GM21825 (cell line): ENCODE results near the gene ANKRD55.
"Not testable (repeated sequence)": the region's sequence is repeated elsewhere in the genome, so short reads cannot be mapped to it uniquely, and the experiment has no call there.

Experiments
- ATAC-seq: cut with Tn5 transposase; IDR thresholded peaks from one replicate; pipeline ENCODE4 v1.9.1; 2021; ENCODE audit warnings: mild to moderate bottlenecking, moderate library complexity; ENCODE audit not compliant: unreplicated experiment

ANKRD55 gene

DNA sequence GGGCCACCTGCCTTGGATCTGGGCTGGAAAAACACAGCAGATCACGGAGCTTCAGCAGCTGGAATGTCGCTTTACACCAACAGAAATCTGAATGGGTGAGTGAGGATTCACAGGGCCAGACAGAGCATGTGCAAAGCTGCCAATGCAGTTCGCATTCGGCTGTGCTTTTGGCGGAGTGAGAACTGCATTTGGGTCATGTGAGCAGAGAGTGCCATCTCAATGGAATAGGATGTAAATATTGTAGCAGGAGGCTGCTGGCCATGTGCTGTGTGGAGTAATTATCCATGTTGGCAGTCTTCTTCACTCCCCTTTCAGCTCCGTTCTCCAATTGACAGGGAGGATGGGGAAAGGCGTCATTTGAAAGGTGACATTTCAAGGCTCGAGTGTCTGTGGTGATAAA lies at the start of gene ANKRD55:
Gene ANKRD55, minus strand, starts transcription at position 101 of the 400 bp plus-strand sequence. CDS start 417 bp downstream, outside the sequence.
- no peak for ATAC-seq

DNA sequence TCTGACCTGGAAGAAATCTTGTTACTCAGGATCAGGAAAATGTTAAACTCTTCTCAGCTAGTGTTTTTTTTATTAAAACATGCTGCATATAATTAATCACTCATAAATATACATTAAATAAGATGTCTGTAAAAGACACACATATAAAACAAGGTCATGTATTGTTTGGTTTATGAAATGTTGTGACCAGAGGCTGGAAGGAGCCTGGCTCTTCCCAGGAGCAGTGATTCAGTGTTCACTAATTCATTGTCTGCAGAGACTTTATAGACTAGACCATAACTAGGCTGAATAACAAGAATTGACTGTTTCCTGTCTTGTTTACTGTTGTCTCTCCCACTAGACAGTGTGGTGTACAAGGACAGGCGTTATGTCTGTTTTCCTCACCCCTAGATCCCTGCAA lies 49.1 kb upstream of the ANKRD55 start:
- ATAC-seq = no peak

DNA sequence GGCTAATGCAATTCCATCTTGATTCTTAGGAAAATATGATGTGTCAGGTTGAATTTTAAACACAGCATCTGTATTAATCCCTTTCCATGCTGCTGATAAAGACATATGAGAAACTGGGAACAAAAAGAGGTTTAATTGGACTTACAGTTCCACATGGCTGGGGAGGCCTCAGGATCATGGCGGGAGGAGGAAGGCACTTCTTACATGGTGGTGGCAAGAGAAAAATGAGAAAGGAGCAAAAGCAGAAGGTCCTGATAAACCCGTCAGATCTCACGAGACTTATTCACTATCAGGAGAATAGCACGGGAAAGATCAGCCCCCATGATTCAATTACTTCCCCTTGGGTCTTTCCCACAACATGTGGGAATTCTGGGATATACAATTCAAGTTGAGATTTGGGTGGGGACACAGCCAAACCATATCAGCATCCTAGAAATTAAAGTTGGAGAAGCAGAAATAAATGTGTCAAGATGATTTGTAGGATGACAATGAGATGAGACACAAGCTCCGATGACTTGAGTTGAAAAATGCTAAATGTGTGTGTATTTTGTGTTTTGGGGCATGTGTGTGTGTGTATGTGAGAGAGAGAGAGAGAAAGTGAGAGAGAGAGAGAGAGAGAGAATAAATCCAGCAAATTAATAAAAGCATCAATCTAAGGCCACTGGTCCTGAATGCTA lies 48.5 kb upstream of the ANKRD55 start:
- no peak for ATAC-seq

DNA sequence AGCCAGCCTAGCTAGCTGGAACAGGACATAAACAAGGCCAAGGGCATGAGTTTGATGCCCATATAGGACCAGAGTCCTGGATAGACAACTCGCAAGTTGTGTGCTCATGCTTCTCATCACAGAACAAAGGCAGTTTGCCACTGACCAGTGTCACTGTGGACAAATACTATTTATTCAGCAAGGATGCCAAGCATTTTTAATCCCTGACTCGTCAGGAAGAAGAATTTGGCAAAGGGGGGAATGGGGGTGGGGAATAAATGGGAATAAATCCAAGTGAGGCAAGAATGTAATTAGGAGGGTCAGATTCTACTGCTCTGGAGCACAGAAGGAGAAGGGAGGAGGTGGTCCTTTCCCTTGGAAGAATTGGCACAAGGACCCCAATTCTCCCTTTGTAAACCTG lies 46.8 kb upstream of the ANKRD55 start:
- no peak for ATAC-seq

DNA sequence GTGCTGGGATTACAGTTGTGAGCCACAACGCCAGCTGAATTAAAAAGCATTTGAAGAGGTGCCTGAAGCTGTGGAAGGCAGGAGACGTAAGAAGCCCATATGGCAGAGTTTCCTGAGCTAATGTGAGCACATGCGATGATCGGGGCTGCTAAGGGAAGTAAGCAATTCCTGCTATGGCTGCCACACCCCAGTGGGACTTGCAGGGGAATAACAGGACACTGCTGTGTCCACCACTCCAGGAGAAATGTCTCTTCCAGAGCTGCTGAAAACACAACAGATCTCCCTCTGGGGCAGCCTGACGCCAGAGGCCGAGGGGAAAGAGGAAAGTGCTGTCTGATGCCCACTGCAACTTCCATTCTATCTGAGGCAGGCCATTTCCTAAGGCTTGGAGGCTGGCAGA lies 46.2 kb upstream of the ANKRD55 start:
- no peak for ATAC-seq

DNA sequence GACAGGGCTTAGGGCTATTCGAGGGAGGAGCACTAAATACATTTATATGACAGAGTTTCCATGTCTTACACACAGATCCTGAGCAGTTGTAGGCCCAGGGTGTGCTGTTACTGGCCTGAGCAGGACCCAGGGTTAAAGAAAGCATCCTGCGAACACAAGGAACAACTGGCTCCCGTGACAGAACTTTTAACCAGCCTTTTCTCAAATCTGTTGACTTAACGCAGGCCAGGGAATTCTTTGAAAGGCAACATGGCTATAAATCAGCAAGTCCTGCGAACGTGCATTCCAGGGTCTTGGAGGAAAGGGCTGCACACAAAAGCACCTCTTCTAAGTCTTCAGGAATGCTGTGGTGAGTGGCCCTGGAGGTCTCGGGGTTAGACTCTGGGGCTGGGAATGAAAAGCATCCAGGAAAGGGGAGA lies 45.2 kb upstream of the ANKRD55 start:
- no peak for ATAC-seq

DNA sequence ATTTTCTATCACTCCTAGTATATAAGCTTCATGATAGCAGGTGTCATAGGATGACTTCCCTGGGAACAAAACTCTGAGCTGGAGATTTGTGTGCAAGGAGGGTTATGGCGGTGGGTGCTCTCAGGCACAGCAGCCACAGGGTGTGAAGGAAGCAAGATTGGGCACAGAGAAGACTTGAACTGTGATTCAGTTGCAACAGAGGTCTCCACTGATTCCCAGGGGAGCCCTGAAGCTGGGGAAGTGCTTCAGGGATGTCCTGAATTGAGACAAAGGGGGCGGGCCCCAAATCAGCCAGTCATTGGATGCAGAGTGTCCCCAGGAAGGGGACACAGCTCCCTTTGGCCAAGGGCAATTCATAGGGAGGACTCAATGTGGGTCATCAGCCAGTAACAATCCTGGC lies 44.4 kb upstream of the ANKRD55 start:
- no peak for ATAC-seq

DNA sequence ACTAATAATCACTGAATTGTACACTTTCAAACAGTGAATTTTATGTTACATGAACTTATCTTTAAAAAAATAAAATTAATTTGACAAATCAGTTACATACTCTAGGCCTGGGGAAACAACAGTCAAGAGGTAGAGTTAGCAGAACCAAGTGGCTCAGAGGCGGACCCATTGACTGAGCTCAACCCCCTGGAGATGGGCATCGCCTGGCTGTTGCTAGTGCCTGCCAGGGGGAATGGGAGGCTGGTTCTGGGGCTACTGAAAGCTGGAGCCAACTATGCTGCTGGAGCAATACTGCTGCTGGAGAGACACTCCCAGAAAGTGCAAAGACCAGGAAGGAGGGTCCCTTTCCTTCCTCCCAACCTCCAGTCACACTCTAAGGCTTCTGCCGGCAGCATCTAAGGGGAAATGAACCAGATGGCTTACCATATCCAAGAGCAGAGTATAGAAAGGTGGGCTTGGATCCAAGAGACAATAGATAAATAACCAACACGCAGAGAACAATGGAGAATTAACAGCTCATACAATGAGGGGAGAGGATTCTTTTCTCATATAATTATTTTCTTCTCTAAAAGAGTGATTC lies 40.3 kb upstream of the ANKRD55 start:
- ATAC-seq = no peak

DNA sequence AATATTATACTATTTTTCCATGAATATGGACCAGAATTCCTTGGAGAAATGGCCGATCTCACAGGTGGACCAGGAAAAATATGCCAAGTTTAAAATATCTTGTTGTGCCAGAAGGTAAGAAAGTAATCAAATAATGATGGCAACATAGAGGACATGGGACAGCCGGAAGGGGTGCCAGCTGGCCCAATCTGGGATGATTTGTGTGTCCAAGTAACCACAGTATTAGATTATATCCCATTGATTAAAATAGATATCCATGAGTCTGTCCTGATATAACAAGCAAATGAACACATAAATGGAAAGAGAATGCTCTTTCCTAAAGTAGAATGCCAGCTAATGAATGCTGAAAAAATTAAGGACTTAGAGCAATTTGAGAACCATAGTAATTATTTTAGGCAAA lies 39.6 kb upstream of the ANKRD55 start:
- no peak for ATAC-seq

DNA sequence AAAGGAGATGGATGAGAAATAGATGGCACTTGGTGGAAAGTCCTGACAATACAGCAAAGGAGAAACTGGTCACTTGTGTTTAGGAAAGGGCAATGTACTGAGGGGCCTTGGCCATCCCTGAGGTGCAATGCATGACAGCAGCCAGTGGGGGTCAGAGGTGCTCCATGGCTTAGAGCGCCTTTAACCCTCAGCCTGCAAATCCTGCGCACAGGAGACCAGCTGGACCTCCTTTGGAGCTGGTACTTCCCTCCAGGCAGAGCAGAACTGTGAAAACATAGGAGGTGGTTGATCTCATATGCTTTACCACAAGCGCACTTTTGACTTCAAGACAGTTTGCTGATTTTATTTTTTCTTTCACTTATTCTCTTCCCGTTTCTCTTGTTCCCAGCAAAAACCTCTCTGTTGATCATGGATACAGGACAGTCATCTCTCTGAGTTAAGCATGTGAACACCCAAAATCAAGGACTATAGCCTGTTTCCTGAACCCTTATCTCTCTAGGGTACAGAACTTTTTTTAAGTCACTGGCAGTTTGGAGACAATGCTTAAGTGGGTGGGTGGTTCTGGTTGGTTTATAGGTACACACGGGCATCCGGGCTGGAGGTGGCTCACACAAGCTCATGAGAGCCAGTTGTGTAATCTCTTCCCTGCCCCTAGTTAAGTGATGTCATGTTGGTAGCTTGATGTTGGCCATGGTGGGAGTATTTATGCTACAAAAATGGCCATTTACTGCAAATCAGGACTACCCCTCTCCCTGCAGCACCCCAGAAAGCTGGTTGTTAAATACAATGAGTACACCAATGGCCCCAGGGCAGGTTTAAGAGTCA lies 37.6 kb upstream of the ANKRD55 start:
- peak; percentile 90 for ATAC-seq

DNA sequence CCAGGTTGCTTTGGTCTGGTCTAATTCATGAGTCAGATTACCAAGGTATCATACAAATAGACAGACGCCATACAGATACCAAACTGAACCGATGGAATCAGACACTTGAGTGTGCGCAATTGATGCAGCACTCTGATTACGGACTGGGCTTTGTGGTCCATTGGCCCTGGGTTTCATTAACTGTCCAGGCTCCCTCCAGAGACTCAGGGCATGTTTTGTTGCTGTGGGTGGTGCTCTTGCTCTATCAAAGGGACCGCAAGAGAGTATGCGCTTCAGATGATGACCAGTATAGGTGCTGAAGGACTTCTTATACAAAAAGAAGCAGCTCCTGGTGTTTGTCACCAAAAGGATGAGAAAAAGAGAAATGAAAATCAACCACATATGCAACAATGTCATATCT lies 36.9 kb upstream of the ANKRD55 start:
- ATAC-seq = no peak

DNA sequence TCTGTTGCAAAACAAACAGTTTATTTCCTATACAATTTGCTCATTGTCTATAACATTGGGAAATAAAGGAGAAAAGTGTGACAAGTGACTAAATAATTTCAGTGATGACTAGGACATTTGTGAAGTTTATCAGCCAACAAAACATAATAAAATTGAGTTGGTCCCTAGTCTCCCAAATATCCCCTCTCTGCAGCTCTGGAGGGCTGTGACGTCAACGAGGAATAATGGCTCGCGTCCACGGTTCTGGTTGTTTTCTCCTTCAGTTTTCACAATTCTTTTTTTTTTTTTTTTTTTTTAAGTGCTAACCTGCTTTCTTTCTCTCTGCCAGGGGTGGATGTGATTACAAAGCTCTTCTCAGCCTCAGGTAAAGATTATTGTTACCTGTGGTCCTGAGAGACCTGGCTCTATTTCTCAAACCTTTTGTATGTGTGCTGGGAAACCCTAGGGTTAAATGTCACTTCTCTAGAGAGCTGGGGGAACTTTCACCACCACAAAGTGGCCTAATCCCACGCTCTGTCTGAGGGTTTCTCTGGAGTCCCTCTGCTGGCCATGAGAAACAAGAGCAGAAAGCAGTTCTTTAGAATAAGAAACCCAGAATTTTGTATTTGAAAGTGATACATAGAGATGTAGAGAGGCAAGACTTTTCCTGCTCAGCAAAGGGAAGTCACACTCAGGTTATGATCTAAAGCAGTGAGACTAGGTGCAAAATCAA lies 36.2 kb upstream of the ANKRD55 start:
- no peak for ATAC-seq

DNA sequence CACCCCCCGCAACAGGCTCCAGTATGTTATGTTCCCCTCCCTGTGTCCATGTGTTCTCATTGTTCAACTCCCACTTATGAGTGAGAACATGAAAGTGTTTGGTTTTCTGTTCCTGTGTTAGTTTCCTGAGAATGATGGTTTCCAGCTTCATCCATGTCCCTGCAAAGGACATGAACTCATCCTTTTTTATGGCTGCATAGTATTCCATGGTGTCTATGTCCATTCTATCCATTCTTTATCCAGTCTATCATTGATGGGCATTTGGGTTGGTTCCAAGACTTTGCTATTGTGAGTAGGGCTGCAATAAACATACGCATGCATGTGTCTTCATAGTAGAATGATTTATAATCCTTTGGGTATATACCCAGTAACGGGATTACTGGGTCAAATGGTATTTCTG lies 35.6 kb upstream of the ANKRD55 start:
- not testable (repeated sequence) for ATAC-seq

DNA sequence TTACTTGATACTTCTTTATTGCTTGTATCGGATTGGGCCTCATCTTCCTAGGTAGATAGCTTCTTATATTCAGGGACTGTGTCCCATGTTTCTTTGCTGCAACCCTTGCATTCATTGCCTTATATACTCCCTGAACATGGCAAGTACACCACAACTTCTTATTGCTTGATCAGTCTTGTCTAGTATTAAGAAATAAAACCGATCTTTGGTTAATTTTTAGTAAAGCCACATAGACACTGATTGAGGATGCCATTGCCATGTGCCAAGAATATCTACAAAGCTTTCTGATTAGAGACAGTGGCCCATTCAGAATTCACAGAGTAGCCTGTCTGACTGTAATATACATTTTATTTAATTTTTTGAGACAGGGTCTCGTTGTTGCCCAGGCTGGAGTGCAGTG lies 34.7 kb upstream of the ANKRD55 start:
- ATAC-seq = no peak

DNA sequence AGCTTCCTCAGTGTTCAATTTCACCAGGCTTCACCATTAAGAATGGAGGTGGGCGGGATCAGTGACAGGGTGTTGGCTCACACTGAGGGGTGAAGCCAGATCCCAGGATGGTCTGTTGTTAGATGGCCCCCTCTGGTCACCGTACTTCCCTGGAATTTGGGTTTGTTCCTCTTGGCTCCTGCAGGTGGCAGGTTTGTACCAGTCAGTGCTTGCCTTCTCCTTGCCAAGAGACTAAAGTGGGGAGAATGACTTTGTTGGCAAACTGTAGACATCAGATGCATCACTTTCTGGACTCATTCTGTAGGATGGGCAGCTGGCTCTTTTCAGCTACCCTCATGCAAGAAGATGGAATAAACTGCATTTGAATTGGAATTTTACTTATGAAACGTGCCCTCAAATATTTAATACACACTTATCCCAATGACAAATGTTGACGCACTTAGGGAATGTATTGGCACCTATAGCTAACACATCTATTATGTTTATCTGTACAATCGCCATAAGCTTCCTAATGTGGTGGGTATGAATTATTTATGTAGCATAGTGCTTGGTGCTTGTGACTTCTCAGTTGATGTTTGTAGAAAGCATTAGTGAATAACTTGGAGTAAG lies 31.4 kb upstream of the ANKRD55 start:
- ATAC-seq = no peak

DNA sequence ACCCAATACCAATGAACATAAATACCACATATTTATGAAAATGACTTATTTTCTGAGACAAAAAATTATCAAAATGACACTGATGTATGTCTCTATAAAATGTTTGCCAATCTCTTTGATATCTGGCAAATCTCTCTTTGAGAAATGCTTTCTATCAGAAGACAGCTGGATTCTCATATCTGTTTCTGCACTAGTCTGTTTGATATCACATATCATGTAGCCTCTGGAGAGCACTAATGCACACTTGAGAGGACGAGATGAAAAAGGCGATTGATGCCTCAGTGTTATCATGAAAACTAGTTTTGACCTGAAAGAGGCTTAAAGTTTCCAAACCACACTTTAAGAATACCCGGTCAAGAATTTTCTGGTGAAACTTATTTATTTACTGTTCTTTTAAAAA lies 29.1 kb upstream of the ANKRD55 start:
- no peak for ATAC-seq

DNA sequence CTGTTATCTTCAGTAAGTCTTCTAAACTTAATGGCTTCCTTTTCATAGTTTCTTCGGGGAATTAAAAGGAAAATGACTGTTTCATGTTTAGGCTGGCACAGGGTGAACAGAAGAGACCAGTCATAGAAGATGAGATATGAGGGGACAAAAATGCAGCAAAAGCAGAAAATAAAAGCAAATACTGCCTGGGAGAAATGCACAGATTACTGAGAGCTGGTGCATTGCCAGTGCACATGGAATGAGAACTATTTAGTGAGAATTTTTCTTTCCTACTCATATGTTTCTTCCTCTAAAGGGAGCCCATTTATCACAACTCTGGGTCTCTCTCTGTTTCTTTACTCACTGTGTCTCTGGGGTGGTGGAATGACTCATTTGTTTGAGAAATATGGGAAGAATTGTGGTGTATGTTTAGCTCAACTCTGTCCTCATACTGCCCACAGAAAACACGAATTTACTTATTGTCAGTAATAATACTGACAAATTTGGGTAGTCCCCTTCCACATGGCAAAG lies 25.9 kb upstream of the ANKRD55 start:
- ATAC-seq = no peak

DNA sequence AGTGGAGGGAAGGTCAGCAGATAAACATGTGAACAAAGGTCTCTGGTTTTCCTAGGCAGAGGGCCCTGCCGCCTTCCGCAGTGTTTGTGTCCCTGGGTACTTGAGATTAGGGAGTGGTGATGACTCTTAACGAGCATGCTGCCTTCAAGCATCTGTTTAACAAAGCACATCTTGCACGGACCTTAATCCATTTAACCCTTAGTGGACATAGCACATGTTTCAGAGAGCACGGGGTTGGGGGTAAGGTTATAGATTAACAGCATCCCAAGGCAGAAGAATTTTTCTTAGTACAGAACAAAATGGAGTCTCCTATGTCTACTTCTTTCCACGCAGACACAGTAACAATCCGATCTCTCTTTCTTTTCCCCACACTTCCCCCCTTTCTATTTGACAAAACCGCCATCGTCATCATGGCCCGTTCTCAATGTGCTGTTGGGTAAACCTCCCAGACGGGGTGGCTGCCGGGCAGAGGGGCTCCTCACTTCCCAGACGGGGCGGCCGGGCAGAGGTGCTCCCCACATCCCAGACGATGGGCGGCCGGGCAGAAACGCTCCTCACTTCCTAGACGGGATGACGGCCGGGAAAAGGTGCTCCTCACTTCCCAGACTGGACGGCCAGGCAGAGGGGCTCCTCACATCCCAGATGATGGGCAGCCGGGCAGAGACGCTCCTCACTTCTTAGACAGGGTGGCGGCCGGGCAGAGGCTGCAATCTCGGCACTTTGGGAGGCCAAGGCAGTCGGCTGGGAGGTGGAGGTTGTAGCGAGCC lies 24.8 kb upstream of the ANKRD55 start:
- ATAC-seq = not testable (repeated sequence)

DNA sequence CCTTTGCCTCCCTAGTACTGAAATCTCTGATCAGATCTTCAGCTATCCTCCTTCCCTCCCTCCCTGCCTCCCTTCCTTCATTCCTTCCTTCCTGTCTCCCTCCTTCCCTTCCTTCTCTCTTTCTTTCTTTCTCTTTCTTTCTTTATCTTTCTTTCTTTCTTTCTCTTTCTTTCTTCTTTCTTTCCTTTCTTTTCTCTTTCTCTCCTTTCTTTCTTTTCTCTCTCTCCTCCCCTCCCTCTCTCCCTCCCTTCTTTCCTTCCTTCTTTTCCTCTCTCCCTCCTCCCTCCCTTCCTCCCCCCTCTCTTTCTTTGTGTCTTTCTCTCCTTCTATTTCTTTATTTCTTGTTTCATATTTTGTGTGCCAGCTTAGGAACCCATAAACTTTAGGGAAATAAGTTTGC lies 23.9 kb upstream of the ANKRD55 start:
- ATAC-seq = no peak

DNA sequence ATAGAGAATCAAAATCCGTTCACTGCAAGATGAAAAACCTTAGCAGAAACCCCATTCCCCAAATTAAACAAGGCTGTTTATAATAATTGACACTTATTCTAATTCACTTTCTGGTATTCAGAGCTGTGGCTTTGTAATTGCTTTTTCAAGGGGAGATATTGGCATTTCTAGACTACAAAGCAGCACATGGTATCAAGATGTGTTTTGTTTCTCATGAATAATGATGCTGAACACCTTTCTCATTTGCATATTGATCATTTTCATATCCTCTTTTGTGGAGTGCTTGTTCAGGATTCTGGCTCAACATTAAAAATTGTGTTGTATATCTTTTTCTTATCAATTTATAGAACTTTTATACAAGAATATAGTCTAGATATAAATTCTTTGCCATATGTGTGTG lies 22.4 kb upstream of the ANKRD55 start:
- no peak for ATAC-seq
